ENCODE data around the gene DHCR24. TPM values are rescaled to one million over a fixed set of nuclear protein-coding genes. Genes with fewer than 3 reads are reported as not detected.

The DHCR24 gene
- total and polyA plus RNA-seq, 2 experiments from 2014 or later, result 124 to 453 TPM

- Histone ChIP-seq H3K4me2 (no peak overlapping the region), H3K36me3 (ENCODE audit: insufficient read depth) (no peaks in the 10 kb centered on the region), H3K27ac (ENCODE audit: low read depth) (no peak overlapping the region), H3F3A (replicated peaks; ENCODE audit: low read depth) (no peaks in the 10 kb centered on the region), H3K4me1 (ENCODE audit: insufficient read depth) (peaks cover 6% of the 10 kb centered on the region; the same call in 1 of the 2 replicates), H3K79me2 (replicated peaks; ENCODE audit: insufficient read depth) (no peaks in the 10 kb centered on the region), H3K9me2 (ENCODE audit: insufficient read depth) (no peaks in the 10 kb centered on the region), H3K27me3 (ENCODE audit: insufficient read depth) (no peaks in the 10 kb centered on the region), H3K4me3 (no peak overlapping the region), H2AFZ (no peak overlapping the region), H4K20me1 (replicated peaks; ENCODE audit: insufficient read depth) (no peaks in the 10 kb centered on the region)
- no peak for DNase-seq (ENCODE audit: low spot score)
- no peak for ATAC-seq
- Mint-ChIP-seq H3K27ac (no peak overlapping the region), H3K9me3 (peaks cover 40% of the 10 kb centered on the region; the same call in 2 of the 3 replicates), H3K36me3 (ENCODE audit: low read depth) (0 out of 3 replicates have a peak, but pooled peaks cover 4% of the 10 kb centered on the region), H3K4me3 (no peak overlapping the region), H3K27me3 (ENCODE audit: insufficient read depth, low read depth, poor library complexity) (peaks cover 2% of the 10 kb centered on the region), H3K4me1 (peaks cover 9% of the 10 kb centered on the region)
- TF ChIP-seq JUNB (IDR thresholded peaks at IDR 0.05; ENCODE audit: unreplicated experiment), result no peak
- TF ChIP-seq REST (IDR thresholded peaks at IDR 0.05; ENCODE audit: unreplicated experiment), result no peak
- no peak for TF ChIP-seq ETS1 (IDR thresholded peaks at IDR 0.05)
- no peak for TF ChIP-seq ZNF462 (CRISPR knock-in tag; IDR thresholded peaks at IDR 0.05)
- no peak for TF ChIP-seq EZH2phosphoT487 (IDR thresholded peaks at IDR 0.05; ENCODE audit: unreplicated experiment)
- no peak for TF ChIP-seq ZNF114 (CRISPR knock-in tag; IDR thresholded peaks at IDR 0.05)
- TF ChIP-seq EZH2 (IDR thresholded peaks at IDR 0.05; ENCODE audit: low read depth, unreplicated experiment), result no peak
- TF ChIP-seq ZNF331 (CRISPR knock-in tag; IDR thresholded peaks at IDR 0.05; ENCODE audit: low read depth), result no peak
- TF ChIP-seq STAT1 (IDR thresholded peaks at IDR 0.05; ENCODE audit: unreplicated experiment), result no peak
Measured at GRCh38 chr1:54823670-54824069, 63.3 kb downstream of the DHCR24 start.
